Lower leg skin (tissue), 4 donors: ENCODE data around the gene NBL1. TPM values are rescaled to one million over a fixed set of nuclear protein-coding genes. Genes with fewer than 3 reads are reported as not detected.

Experiments used
- DNase-seq, 2 donors: peaks; one replicate each; pipeline ENCODE4 v3.0.0-alpha.2; 2019; ENCODE audit warnings: low spot score in 2 of 2
- H3K4me3 ChIP-seq: fragments of 200-600 bp; sonication (generic); 2 replicates; pipeline ENCODE4 v1.5.1; 2017; ENCODE audit warnings: mild to moderate bottlenecking, low read depth; ENCODE audit not compliant: poor library complexity, severe bottlenecking
- POLR2A ChIP-seq, 2 donors: fragments of 450-650 bp; IDR thresholded peaks; one replicate each; pipeline ENCODE4 v1.6.1; 2016 to 2017; ENCODE audit warnings: antibody characterized with exemption in 2 of 2, mild to moderate bottlenecking in 1 of 2, moderate library complexity in 1 of 2
- WGBS, 2 donors: methylation state at CpG; one replicate each; pipeline ENCODE4 v1.1.5; 2018; 5-methylcytosine and 5-hydroxymethylcytosine counted together
- intact Hi-C: fragments of 100-400 bp; cut with DNase I; formaldehyde crosslinking; loops from one replicate; pipeline ENCODE4 v1.15.0; 2023; ENCODE audit warnings: low total_unique reads
- total RNA-seq, 4 donors: library from RNA; depleted of rRNA; stranded (reverse); fragments of >200 nt; gene quantifications; one replicate each; pipeline ENCODE4 v1.1.0, GENCODE V29; 2016
- TF ChIP-seq, protein P1 (sequence below), 3 donors: fragments of 450-650 bp; IDR thresholded peaks; one replicate each; pipeline ENCODE4 v1.5.1; 2016; ENCODE audit warnings: antibody characterized with exemption in 3 of 3, mild to moderate bottlenecking in 3 of 3, moderate library complexity in 2 of 3

The NBL1 gene
- total RNA-seq, 4 donors from 2014 or later, result 147 to 230 (median 210) TPM

DNA sequence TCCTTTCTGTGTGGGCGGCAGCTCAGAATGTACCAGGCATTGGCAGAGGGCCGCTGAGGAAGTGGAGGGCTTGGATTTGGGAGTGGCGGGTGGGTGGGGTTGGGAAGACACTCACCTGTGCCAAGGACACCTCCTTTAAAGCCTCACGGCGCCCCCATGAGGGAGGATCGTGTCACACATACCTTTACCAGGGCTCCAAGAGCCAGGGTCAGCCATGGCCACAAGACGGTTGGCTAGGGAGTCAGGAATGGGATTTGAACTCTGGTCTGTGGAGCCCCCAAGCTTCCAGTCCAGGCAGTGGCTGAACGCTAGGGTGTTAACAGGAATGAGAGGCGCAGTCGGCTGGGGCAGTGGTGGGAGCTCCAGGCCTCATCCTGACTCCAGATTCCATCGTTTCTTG is 4.6 kb downstream of the NBL1 start:
- no peak for DNase-seq
- intact Hi-C loops, result loop anchor here (5.0 to 10.0 kb wide), 2 partner anchors 164 to 301 kb away; partner anchors contain the start of gene CAPZB
- TF ChIP-seq POLR2A (IDR thresholded peaks at IDR 0.05), result no peak
- TF ChIP-seq, protein P1, sequence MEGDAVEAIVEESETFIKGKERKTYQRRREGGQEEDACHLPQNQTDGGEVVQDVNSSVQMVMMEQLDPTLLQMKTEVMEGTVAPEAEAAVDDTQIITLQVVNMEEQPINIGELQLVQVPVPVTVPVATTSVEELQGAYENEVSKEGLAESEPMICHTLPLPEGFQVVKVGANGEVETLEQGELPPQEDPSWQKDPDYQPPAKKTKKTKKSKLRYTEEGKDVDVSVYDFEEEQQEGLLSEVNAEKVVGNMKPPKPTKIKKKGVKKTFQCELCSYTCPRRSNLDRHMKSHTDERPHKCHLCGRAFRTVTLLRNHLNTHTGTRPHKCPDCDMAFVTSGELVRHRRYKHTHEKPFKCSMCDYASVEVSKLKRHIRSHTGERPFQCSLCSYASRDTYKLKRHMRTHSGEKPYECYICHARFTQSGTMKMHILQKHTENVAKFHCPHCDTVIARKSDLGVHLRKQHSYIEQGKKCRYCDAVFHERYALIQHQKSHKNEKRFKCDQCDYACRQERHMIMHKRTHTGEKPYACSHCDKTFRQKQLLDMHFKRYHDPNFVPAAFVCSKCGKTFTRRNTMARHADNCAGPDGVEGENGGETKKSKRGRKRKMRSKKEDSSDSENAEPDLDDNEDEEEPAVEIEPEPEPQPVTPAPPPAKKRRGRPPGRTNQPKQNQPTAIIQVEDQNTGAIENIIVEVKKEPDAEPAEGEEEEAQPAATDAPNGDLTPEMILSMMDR (IDR thresholded peaks at IDR 0.05), result no peak
- H3K4me3 ChIP-seq, result no peak overlapping the region
- WGBS, 2 donors, result 37% methylated on average over 10 to 11 of the region's 11 CpGs

DNA sequence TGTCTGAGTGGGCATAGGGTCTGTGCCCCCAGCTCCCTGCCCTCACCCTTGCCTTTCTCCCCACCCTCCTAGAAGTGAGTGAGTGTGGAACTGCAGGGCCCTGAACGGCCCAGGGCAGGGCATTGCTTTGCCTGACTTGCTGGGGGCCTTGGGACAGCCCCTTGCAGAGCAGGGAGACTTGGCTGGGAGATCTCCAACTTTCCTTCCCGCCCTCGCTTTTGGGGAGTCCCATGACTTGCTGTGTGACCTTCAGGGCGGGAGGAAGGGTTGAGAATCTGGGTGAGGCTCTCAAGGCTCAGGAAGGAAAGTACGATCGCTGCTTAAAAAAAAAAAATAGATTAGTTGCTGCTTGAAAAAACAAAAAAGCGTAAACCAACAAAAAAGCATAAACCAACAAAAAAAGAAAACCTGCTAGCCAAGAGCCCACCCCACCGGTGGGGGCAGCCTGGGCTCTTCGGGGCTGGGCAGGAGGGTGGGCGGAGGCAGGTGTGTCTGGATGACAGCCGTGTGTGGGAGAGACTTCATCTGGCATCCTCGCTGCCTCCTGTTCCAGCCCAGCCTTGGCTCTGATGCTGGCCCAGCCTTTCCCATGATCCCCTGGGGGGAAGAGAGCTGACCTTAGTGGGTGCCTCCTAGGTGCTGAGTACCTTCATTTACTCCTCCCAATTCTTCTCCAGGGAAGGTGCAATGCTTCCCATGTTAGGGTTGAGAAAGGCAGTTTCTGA is 6.5 kb downstream of the NBL1 start:
- no peak for DNase-seq
- intact Hi-C loops, result no loop called here
- no peak overlapping the region for H3K4me3 ChIP-seq
- TF ChIP-seq, protein P1 (IDR thresholded peaks at IDR 0.05), result no peak
- TF ChIP-seq POLR2A (IDR thresholded peaks at IDR 0.05), result no peak
- WGBS, 2 donors, result 18 to 21% methylated on average over 12 of the region's 12 CpGs

DNA sequence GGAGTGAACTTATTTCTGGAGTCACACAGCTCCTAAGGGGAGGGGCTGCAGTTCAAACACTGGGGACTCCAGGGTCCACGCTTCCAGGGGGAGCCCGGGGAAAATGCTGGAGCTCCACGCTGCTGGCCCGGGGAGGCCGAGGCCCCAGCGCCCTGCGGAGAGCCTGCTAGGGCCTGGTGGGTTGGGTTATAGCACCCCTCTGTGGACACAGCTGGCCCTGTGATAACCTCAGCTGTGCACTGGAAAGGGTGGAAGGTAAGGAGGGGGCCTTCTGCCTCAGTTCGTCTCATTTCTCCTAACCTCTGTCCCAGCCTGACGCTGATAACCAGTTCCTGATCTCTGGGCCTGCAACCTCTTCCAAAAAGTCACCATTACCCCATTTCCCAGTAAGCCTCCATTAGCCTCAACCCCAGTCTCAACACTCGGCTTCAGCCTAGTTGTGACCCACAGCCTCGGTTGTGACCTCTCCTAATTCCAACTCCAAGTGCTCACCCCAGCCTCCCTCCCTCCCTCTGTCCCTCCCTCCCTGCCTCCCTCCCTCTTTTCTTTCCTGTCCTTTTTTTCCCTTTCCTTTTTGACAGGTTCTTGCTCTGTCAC is 7.1 kb downstream of the NBL1 start:
- no peak overlapping the region for H3K4me3 ChIP-seq
- intact Hi-C loops, result no loop called here
- DNase-seq, result no peak
- WGBS, 2 donors, result 13 to 33% methylated on average over 10 to 11 of the region's 11 CpGs
- no peak for TF ChIP-seq POLR2A (IDR thresholded peaks at IDR 0.05)
- TF ChIP-seq, protein P1 (IDR thresholded peaks at IDR 0.05), result peak in 1 of 3 donors; percentile 14

DNA sequence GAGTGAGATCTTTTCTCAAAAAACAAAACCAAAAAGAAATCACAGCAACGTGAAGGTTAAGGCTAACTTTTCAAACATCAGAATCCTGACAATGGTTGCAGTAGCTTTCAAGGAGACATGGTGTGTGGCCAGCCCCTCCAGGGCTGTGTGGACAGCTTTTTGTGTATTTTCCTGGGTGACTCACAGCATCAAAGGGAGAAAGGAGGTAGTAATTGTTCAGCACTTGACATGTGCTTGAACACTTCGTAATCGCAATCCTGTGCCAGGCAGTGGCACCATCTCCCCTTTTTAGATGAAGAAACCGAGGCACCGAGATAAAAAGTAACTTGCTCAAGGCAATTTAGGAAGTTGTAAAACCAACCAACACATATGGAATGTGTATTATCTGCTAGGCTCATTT is 10.3 kb downstream of the NBL1 start:
- TF ChIP-seq POLR2A (IDR thresholded peaks at IDR 0.05), result no peak
- TF ChIP-seq, protein P1 (IDR thresholded peaks at IDR 0.05), result no peak
- WGBS, 2 donors, result 73% methylated on average over 5 of the region's 5 CpGs
- intact Hi-C loops, result no loop called here
- no peak for DNase-seq
- H3K4me3 ChIP-seq, result no peak overlapping the region

DNA sequence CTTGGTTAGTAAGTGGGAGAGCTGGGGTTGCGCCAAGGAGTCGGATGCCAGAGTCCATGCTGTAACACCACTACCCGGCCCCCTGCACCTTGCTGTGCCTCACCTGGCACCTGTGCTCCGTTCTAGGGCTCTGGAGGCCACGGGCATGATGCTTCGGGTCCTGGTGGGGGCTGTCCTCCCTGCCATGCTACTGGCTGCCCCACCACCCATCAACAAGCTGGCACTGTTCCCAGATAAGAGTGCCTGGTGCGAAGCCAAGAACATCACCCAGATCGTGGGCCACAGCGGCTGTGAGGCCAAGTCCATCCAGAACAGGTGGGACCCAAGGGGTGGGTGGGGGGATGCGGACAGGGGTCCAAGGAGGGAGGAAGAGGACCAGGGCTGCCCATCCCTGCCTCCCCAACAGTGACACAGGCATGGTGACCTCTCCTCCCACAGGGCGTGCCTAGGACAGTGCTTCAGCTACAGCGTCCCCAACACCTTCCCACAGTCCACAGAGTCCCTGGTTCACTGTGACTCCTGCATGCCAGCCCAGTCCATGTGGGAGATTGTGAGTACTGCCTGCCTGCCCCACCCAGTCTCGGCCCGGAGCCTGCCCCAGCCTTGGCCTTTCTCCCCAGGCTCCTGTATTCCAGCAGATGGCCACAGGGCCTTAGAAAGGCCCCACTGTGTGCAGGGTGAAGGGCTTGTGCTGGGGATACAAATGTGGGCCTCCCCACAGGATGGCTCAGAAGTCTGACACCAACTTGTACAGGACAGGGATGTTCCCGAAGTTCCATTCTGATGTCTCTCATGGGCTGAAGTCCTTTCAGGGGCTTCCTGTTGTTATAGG is 11.0 kb downstream of the NBL1 start:
- 65 to 71% methylated on average over 8 to 11 of the region's 15 CpGs for WGBS, 2 donors
- no peak for DNase-seq
- no peak overlapping the region for H3K4me3 ChIP-seq
- intact Hi-C loops, result no loop called here
- TF ChIP-seq, protein P1 (IDR thresholded peaks at IDR 0.05), result no peak
- no peak for TF ChIP-seq POLR2A (IDR thresholded peaks at IDR 0.05)
